Central memory CD4-positive, alpha-beta T cell (primary cell): Measurements from ENCODE around the gene MTCL1.

Experiments
- DNase-seq: peaks from one replicate; pipeline ENCODE4 v3.0.0; 2022

Gene MTCL1

DNA sequence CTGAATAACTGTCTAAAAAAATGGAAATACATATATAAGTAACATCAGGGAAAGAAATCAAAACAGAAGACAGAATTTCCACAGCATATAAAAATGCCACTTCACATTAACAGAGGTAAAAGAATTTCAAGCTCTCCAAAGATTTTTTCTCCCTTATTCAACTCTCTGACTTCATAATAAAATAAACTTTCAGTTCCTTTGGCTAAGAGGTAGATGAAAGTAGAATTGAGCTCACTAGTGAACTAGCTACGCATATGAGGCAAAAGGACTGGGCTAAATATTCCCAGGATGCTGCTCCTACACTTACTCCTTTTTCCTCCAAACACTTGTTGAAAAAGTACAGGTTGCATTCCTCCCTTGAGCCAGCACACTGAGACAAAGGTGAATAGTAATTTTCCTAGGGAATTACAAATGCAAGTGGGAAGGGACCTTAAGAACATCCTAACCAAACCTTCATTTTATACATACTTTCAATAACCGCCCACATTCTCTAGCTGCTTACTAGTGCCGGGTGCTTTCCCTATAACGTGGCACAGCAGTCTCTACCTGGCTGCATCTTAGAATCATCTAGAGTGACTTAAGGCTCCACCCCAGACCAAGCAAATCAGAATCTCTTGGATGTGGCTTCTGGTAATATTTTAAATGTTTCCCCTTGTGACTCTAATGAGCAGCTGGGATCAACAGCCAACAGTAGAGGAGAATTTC is 136.6 kb downstream of the MTCL1 start:
- no peak for DNase-seq

DNA sequence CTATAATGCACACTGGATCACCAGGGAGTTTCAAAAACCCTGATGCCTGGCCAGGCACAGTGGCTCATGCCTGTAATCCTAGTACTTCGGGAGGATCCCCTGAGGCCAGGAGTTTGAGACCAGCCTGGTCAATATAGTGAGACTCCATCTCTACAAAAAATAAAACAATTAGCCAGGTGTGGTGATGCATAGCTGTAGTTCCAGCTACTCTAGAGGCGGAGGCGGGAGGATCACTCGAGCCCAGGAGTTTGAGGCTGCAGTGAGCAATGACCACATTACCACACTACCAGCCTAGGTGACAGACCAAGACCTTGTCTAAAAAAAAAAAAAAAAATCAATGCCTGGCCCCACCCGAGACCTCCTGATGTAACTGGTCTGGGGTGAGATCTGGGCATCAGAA is 137.2 kb downstream of the MTCL1 start:
- DNase-seq = no peak

DNA sequence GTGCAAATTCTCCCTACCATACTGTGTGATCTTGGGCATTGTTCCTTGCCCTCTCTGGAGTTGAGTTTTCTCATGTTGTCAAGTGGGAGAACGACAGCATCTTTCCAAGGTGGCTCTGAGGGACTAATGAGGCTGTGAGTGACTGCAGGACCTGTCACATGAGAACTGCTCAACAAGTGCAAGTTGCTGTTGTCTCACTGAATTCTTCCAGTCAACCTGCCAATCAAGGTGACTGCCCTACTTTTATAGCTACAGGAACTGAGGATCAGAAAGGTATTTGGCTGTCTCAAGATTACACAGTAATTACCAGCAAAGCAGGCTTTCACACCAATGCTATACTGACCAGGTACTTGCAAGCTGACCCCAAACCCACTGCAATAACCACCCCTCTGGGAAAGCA is 137.6 kb downstream of the MTCL1 start:
- DNase-seq = no peak

DNA sequence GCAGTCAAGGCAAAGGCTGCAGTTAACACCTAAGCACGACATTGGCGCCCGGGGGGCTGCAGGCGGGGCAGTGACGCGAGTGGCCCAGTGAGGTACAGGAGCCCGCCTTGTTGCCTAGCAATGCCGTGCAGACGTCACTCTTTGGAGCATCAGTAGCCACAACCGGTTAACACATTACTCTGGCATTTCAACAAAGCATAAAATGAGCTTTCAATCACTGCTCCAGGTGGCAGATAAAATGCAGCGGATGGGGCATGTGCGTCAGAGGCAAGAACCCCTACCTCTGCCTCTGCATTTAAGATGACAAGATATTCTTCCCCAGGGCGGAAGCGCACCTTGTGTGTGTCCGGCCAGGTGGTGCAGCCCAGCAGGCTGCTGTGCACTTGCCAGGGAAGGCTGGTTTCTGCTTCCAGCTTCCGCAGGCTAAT is 139.4 kb downstream of the MTCL1 start:
- no peak for DNase-seq

GRCh38 chr18:8845506-8845905 is 140.2 kb downstream of the MTCL1 start:
- no peak for DNase-seq

- no peak for DNase-seq
Observed at GRCh38 chr18:8847066-8847755, 141.9 kb downstream of the MTCL1 start.

GRCh38 chr18:8847900-8848299 is 142.5 kb downstream of the MTCL1 start:
- DNase-seq = no peak

DNA sequence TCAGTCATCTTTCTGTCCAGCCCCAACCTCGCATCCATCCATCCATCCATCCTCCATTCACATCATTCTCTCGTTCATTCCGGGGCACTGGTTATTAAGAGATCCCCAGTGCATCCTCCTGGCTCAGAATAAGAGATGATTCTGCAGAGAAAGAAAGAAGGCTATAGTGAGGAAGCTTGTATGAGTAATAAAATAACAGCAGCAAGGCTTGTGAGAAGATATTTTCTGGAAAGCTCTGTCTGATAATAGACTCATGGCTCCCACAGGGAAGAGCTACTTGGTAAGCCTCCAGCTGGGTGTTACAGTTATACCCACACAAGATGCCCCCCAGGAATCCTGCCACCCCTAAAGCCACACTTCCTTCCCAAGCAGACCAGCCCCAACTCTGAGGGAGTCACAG is 143.2 kb downstream of the MTCL1 start:
- DNase-seq = no peak

GRCh38 chr18:8849696-8850095 is 144.3 kb downstream of the MTCL1 start:
- no peak for DNase-seq

DNA sequence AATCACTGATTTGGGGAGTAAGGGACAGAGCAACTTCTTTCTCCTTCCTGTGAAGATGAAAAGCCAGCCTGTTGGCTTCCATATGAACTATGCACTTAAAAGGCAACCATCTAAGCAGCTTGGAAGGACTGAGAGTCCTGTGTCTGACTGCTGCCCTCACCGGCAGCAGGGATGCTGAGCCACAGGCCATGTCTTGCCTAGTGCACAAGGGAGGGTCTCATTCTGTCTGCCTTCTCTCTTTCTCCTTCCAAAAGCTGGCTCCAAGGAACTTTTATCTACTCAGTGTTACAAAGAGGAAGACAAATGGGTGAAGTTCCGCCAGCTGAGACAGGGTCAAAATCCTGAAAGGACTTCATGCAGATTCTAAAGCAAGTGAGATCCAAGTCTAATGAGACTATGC is 146.3 kb downstream of the MTCL1 start:
- DNase-seq = no peak

DNA sequence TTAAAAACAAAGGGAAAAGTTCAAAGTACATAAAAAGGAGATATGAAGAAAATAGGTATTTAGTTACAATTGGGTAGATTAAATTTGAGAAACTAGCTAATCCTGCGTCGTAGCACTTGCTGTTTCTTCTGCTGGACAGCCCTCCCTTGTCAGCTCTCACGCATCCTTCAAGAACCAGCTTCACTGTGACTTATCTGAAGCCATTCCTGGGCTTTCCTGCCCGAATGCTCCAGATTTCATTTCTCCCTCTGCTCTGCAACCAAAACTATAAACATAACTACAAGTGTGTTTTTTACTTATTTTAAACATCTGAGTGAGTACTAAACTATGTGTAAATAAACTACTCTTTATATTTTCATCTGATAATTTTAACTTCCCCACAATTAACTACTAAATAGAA is 149.2 kb downstream of the MTCL1 start:
- DNase-seq = no peak

DNA sequence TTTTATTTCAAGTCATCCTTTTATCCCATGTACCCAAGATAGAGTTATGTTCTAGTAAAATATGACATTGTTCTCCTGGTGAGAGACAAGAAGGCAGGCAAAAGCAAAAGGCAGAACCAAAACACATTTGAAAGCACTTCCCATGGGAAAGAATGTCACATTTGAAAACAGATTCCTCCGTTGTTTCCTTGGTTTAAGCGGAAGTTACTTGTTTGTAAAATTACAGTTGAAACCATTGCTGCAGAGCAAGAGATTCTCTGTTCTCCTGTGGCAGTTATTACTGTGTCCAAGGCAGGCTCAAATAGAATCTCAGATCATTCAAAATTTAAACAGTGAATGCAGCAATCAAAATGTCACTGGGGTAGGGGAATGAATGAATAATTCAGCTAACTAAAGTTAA is 149.6 kb downstream of the MTCL1 start:
- DNase-seq = no peak

- no peak for DNase-seq
Observed at GRCh38 chr18:8856212-8856611, 150.9 kb downstream of the MTCL1 start.

DNA sequence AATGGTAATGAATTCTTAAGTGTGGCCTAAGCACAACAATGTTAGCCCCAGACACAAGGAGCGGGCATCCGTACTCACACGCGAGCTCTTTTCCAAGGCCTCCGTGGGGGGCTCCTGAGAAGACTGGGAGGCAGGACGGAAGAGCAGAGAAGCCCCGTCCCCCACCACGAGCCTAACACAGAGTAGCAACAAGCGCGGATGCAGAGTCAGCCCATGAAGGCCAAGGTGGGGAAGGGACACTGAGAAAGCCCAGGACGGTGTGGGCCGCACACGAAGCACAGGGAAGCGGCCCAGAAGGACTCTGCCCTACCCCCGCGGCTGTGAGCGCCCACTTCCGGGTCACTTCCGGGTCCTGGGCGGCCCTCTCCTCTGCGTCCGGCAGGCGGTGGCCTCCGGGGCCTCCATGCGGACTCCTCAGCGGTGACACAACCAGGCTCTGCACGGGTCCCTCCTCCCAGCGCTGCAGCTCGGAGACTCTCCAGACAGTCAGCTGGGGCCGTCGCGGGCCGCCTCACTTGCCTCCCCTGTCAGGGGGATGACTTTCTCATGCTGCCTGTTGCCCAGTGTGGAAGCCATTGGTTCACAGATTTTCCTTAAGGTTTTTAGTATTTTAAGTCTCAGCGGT is 151.5 kb downstream of the MTCL1 start:
- no peak for DNase-seq

- no peak for DNase-seq
Observed at GRCh38 chr18:8857806-8858205, 152.4 kb downstream of the MTCL1 start.

DNA sequence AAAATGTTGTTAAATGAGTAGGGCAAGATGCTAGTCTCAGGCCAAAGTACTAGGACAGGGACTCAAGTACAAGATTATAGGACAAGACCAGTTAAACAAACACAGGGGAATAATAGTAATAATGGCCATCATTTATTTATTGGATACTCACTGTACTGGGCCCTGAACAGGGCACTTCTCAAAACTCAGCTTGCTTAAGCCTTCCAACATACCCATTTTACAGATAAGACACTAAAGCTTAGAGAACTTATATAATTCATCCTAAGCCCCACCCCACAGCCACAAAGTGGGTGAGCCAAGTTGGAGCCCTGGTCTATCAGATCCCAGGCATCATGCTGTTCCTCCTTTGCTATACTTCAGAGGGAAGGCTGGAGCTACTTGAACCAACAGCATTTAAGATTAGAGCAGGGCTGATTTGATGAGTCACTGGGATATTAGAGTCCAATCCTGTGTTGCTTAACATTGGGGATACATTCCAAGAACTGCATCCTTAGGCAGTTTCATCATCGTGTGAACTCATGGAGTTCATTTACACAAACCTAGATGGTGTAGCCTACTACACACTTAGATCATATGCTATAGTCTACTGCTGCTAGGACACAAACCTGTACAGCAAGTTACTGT is 153.6 kb downstream of the MTCL1 start:
- DNase-seq = no peak

- no peak for DNase-seq
Observed at GRCh38 chr18:8860845-8861642, 155.7 kb downstream of the MTCL1 start.

DNA sequence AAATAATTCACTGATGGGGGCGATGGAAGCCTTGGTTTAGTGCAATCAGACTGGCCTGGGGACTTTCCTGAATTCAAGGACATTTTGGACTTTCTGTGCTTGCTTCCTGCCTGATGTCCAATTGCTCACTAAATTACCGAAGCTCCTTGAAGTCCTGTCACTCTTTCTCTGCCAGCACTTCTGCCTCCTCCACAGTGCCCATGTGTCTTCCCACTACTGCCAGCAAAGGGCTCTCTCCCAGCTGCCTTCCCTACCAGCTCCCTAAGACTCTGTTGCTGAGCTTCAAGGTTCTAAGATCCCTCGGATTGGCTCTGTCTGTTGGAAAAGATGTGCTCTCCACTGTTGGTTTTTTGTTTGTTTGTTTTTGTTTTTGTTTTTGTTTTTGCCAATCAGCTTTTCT is 158.1 kb downstream of the MTCL1 start:
- DNase-seq = no peak

DNA sequence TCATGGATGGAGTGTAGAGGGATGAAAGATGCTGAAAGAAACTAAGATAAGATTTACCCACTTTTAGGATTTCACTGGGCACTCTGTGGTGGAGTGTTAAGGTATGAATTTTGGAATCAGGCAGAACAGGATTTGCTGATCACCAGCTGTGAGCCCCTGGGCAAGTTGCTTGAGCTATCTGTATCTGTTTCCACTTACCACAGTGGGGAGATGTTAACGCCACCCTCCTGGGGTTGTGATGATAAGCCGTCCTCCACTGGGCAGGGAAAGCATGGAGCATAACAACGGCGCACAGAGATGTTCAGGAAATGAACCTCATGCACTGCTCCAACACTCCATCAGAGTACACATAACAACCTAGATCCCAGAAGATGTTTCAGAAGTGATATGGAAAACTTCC is 160.6 kb downstream of the MTCL1 start:
- DNase-seq = no peak

DNA sequence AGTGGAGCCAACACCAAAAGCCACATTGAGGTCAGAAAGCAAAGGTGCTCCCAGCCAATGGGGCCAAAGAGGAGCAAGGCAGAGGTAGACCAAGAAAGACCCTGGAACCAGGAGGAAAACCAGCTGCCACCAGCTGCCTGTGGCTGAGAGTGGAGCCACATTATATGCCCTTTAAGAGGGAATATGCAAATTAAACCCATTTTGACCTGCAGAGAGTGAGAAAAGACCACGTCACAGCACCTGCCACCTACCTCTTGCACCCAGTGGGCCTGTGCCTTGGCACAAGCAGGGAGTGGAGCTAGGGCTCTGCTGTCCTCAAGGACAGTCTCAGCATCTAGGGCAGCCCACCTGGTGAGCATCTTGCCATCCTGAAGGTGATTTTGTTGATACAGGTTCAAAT is 161.3 kb downstream of the MTCL1 start:
- DNase-seq = no peak

DNA sequence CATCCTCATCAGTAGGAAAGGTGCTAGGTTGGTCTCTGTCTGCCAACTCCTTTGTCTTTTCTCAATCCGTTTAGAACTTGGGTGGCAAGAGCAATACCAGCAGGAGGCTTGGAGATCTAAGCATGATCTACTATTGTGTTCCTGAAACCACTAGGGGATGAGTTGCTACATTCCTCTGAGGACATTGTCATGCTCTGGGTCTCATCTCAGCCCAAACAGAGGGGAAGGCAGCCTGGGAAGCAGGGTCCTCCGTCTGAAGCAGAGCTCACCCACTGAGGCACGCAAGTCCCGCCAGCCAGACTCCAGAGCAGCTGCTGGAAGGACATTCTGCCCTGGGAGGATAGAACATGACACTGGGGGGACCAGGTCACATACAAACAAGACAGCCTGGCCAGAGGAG is 162.9 kb downstream of the MTCL1 start:
- DNase-seq = no peak

DNA sequence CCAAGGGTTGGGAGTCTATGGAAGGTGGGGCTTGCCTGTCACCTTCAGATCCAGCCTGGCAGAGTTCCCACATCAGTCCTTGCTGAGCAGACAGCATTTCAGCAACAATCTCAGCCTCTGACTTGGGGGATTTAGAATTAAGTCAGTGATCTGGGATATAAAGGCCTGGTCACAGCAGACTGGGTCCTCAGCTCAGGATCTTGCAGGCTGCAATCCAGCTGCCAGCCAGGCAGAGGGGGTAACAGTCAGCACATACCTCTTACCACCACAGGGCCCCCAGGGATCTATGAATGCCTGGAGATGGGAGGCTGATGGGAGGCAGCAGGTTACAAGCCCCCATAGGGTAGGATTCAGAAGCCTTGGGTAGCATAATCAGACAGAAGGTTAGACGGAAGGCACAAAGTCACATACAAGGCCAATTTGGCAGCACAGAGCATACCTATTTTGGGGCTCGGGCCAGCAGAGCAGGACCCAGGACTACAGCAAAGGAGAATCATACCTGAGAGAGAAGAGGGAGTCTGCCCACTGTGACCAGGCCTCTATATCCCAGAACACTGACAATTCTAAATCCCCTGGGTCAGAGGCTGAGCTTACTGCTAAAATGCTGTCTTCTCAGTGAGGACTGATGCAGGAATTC is 163.5 kb downstream of the MTCL1 start:
- DNase-seq = no peak
